HG02943 (cell line): ENCODE results near the gene KSR2.
"Not testable (repeated sequence)": the region's sequence is repeated elsewhere in the genome, so short reads cannot be mapped to it uniquely, and the experiment has no call there.

Experiments
- ATAC-seq: cut with Tn5 transposase; IDR thresholded peaks from one replicate; pipeline ENCODE4 v1.9.1; 2021; ENCODE audit warnings: mild to moderate bottlenecking, low read depth, moderate library complexity; ENCODE audit not compliant: unreplicated experiment

KSR2 gene

DNA sequence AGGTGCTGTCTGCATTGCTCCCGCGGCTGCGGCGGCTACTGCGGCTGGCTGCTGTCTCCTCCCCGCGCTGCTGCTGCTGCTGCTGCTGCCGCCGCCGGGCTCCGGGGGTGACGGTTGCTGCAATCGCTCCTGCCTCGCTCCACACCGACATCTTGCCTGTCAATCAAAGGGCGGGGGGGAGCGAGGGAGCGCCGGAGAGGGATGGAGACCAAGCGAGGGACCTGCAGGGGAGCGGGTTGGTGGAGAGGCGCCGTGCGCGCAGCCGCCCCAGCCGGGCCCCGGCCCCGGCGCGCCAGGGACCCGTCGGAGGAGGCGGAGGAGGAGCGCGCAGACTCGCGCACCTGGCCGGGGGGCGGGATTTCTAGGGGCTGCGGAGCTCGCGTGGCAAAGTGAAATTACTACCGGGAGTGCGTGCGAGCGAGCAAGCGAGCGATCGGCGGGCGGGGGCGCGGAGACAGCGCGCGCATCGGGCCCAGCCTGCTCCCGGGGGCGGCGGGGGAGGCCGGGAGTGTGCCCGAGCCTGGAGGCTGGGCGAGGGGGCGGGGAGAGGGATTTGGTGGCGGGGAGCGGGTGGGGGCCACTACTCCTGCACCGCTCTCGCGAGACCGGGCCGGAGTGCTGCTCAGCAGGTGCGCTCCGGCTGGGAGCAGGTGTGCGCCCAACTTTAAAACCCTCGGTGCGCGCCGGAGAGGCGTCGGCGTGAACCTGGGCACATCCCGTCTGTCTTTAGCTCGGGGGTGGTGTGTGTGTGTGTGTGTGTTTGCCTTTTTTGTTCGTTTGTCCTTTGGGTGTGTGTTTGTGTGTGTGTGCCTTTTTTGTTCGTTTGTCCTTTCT lies at the start of gene KSR2:
Gene KSR2, minus strand, starts transcription at position 165 of the 834 bp plus-strand sequence. CDS start 735 bp downstream, outside the sequence.
- ATAC-seq: no peak

DNA sequence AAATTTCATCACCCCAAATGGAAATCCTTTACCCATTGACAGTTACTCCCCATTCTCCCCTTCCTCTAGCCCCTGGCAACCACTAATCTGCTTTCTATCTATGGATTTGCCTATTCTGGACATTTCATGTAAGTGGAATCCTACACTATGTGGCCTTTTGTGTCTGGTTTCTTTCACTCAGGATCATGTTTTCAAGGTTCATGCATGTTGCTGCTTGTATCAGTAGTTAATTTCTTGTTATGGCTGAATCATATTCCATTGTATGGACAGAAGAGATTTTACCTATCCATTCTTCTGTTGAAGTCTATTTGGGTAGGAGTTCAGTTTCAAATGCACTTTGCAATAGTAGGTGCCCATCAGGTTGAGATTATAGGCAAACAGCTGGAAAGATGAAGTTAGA lies 49.1 kb upstream of the KSR2 start:
- ATAC-seq: no peak

DNA sequence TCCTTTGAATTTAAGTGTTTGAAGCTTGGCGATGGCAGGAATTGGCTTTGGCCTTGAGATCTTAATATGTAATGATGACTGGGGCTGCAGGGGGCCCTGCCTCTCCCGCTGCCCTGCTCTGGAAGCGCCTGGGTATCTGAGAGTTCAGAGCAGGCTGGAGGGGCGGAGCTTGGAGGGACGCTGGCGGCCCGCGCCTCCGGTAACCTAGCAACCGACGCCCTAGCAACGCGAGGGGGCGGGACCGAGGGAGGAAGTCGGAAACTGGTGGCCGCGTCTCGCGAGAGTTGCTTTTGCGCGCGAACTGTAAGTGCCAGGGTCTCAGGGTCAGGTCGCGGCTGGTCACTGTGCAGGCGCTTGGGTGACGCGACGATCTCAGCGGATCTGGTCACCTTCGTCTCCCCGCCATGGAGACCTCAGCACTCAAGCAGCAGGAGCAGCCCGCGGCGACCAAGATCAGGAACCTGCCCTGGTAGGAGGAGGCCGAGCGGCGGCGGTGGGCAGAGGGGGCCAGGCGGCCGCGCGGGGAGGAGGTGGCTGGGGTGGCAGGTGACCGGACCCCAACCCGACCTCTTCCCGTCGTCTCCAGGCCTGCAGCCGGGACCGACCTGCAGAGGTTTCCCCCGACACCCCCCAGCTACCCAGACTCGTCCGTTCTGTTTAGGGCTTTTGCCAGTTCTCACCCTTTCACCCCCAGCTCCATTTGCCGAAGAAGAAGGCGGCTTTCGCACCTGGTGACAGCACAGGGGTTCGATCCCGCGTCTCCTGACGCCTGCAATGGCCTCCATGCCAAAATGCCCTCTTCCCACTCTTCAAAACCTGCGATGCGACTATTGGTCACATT lies 47.9 kb upstream of the KSR2 start, which contains the start of gene RFC5:
Gene RFC5, plus strand, starts transcription at position 280 of the 841 bp plus-strand sequence. Its CDS starts 125 bp downstream, at position 405.
- peak; percentile 95 for ATAC-seq

DNA sequence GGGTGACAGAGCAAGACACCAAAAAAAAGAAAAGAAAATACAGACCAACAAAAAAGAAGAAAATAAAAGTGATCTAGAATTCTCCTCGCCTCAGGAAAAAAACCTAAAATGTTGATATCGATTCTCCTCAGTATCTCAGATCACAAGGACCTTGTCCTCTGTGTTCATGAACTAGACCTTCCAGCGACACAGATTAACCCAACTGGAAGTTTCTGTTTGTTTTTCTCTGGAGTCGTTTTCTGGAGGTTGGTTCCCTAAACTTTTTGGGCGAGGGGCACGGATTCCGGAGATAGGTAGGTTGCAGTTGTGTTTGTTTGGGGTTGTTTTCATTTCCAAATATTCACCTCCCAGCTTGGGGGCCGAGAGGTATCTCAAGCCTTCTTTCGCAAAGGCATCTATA lies 47.2 kb upstream of the KSR2 start:
- ATAC-seq: no peak

DNA sequence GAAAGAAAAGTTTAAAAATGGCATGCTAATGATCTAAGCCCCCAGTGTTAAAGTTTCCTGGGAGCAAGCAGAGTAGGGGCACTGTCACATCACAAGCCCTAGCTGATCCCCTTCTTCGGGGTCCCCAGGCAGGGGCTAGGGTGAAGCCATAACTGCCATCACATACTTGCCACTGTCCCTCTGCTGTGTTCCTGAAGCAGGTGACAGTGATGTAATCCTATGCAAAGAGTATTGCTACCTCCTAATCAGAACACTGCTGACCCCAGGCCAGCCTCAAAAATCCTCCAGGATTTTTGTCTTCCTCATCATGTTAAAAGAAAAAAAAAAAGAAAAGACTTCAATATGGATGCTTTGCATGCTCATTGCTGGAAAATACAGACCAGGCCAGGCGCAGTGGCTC lies 46.5 kb upstream of the KSR2 start:
- ATAC-seq: no peak

DNA sequence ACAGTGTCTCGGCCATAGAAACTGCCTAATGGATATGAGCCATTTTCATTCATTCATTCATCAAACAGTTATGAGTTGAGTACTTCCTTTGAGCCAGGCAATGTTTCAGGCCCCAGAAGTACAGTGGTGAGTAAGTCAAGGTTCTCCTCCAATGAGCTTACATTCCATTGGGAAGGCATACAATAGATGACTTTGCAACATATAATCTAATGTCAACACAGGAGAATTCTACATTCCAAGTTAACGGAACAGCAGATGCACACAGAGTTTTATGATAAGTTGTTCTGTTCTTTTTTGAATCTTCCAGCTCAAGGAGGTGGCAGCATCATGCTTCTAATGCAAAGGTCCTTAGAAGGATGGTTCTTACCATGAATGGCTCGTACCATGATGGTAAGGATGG lies 44.5 kb upstream of the KSR2 start:
- no peak for ATAC-seq

DNA sequence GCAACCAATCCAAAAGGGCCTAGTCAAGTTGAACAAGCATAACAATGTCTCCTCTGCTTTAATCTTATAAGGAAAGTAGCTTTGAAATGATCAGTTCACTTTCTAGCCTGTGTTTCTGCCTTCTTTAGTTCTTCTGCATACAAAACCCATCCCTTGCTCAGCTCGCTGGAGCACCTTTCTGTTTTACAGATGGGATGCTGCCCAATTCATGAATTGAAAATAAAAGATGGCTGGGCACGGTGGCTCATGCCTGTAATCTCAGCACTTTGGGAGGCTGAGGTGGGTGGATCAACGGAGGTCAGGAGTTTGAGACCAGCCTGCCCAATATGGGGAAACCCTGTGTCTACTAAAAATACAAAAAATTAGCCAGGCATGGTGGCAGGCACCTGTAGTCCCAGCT lies 43.2 kb upstream of the KSR2 start:
- ATAC-seq: no peak

DNA sequence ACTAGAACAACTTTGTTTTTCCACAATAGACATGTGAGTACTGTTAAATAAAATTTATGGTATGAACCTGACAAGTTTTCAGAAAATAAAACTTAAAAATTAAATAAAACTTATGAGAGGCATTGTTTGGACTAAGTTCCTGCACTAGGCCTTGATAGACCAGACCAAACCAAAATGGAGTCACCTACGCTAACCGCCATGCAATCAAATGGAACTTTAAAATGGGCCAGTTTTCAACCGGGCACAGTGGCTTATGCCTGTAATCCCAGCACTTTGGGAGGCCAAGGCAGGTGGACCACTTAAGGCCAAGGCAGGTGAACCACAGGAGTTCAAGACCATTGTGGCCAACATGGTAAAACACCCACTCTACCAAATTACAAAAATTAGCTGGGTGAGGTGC lies 42.6 kb upstream of the KSR2 start:
- no peak for ATAC-seq

DNA sequence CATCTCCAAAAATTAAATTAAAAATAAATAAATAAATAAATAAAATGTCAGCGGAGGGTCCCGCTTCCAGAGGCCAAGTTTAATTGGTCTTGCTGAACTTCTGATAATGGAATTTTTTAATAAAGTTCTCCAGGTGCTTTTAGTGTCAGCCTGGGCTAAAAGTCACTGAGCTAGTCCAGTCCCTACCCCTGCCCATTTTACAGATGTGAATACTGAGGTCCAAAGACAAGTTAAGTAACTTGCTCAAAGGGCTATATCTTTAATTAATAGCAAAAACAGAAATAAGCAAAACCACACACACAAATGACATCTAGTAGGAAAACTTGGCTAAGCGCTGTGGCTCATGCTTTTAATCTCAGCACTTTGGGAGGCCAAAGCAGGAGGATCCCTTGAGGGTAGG lies 42.1 kb upstream of the KSR2 start:
- no peak for ATAC-seq

DNA sequence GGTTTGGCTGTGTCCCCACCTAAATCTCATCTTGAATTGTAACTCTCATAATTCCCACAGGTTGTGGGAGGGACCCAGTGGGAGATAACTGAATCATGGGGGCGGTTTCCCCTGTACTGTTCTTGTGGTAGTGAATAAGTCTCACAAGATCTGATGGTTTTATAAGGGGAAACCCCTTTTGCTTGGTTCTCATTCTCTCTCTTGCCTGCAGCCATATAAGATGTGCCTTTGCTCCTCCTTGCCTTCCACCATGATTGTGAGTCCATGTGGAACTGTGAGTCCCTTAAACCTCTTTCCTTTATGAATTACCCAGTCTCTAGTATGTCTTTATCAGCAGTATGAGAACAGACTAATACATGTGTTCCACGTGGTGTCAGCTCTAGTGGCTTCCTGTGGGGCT lies 31.0 kb upstream of the KSR2 start:
- ATAC-seq: not testable (repeated sequence)

DNA sequence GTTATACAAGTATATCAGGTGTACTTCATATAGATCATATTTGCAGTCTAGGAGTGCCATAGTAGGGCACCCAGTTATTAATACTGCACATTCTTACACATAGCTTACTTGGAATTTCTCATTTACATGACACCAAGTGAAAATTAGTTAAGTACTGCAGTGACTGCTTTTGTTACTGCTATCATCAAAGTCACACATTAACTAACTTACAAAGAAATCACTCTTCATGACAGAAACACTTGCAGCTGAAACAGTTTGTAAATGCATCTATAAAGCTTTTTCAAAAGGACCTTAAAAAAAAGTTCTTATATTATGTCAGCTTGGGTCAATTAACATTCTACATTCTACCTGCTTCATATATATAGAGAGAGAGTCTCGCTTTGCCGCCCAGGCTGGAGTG lies 29.9 kb upstream of the KSR2 start:
- no peak for ATAC-seq

DNA sequence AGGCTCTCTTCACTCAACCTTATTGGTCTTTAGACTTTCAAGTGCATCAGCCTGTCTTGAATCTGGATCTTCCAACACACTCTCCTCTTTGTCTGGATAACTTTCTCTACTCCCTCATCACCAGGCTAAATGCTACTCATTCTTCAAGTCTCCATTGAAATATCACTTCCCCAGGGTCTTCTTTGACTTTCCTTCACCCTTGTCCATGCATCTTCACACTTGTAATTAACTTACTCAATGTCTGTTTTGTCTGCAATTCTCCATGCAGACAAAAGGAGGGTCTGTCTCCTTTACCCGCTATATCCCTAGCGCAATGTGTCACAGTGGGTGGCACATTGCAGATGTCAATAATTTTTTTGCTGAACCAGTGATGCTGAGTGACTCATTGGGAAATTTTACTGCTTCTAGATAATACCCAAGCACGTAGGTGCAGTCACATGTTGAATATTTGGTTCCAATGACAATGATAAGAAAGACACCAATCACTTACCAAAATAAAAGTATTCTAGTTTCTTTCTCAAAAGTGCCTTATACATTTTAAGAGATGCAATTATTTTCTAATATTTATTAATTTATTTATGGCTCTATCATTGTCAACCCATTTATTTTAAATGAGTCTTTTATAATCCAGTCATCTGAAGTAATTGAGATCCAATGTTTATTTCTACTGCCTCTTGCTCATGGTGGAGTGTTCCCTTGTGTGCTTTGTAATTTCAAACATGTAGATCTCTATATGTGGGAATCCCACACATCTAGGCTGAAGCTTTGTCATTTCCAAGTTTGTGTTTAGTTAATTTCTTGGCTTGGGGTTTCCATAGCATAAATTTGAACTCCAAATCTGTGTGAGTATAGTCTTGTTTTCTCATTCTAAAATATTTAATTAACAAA lies 26.0 kb upstream of the KSR2 start:
- ATAC-seq: no peak

DNA sequence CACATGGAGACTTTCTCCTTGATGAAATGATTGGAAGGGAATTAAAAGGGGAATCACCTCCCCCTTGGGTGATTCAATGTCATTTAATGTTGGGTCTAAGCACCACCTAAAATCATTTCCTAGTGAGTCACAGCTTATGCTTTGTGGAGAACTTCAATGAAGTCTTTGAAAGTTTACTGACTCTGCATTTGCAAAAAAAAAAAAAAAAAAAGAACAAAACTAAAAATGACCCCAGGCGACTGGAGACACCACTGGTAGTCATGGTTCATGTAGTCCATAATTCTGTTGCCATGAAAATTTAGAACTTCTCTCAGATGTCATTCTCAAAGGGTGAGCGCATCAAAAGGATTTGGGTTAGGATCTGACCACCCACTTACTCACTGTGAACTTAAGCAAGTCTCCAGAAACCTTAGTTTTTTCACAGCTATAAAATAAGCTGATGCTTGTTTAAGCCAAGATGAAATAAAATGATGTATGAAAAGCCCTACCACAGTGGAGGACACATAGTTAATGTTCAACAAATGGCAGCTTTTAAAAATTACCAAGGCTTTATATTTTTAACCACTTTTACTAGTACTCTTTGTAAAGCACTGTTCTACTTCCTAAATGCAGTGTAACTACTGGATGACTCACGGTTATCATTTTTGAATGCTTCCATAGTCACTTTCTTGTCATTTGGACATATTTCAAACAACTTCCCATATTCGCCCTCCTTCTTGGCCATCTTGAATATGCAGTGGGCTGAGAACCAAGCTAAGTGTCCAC lies 18.1 kb upstream of the KSR2 start:
- no peak for ATAC-seq

DNA sequence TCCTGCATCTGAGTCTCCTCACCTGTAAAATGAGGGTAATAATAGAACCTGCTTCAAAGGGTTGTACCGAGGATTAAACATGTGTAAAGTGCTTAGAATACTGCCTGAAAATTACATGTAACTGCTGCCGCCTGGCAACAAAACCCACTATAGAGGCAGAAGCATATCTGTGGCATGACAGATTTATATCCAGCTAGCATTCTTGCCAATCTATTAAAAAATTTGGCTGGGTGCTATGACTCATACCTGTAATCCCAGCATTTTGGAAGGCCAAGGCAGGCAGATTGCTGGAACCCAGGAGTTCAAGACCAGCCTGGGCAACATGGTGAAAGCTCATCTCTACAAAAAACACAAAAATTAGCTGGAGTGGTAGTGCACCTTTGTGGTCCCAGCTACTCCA lies 16.4 kb upstream of the KSR2 start:
- no peak for ATAC-seq

DNA sequence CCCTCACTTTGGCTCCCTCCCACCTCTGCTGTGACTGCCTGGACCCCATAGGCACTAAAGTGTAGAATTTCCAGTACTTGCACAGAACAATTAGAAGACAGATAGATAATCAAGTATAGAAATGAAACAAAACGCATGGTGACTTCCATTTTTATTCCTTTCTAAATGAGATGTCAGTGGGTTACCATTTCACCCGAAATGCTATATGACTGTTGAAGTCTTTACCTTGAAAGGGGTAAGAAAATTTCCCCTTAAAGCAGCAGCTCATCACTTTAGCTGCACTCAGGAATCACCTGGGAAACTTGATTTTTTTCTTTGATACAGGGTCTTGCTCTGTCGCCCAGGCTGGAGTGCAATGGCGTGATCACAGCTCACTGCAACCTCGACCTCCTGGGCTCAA lies 12.5 kb upstream of the KSR2 start:
- no peak for ATAC-seq

DNA sequence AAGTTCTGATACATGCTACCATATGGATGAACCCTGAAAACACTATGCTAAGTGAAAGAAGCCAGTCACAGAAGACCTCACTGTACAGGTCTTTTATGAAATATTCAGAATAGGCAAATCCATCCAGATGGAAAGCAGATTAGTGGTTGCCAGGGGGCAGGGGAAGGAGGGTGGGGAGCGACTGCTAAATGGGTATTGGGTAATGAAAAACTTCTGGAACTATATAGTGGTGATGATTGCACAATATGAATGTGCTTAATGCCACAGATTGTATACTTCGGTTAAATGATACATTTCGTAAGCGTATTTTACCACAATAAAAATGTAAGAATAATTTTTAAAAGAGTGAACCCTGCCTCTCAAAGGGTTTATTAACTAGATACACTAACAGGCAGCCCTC lies 11.8 kb upstream of the KSR2 start:
- no peak for ATAC-seq

DNA sequence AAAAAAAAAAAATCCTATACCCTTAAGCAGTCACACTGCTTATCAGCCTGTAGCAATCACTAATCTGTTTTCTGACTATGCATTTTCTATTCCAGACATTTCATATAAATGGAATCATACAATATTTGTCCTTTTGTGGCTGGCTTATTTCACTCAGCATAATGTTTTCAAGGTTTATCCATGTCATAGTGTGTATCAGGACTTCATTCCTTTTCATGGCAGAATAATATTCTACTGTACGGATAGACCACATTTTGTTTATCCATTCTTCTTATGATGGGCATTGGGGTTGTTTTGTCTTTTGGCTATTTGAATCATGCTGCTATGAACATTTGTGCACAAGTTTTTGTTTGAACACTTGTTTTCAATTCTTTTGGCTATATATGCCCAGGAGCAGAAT lies 8.6 kb upstream of the KSR2 start:
- no peak for ATAC-seq

DNA sequence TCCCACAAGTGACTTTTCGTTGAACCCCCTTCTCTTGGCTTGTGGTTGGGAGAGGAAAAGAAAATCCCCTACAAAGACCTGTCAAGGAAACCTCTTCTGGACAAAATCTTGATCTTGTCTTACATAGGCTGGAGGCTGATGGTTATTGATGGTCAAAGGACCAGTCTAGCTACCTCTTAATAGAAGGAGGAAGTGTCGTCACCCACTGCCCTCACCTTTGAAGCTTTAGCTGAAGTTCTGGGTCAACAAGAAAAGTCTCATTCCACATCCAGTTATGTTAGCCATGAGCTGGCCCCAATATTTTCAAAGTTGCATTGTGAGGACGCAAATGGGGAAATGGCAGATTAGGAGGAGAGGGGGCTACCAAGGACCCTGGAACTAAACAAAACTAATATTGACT lies 6.2 kb upstream of the KSR2 start:
- no peak for ATAC-seq

DNA sequence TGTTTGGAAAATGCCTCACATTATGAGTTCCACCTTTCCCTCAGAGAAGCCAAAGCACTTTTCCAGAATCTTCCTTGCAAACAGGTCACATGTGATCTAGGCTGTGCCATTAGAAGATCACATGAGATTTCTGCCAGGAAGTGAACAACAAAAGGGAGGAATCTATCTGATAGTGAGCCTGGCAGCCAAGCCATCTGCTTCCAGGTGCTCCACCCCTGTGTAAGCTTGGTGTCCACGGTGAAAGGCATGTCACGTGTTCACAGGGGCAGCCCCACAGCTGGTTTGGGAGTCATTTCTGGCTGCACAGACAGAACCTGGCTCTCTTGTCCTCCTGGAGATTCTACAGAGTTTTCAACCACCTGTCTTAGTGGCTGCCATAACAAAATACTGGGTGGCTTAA lies 3.5 kb upstream of the KSR2 start:
- ATAC-seq: no peak

DNA sequence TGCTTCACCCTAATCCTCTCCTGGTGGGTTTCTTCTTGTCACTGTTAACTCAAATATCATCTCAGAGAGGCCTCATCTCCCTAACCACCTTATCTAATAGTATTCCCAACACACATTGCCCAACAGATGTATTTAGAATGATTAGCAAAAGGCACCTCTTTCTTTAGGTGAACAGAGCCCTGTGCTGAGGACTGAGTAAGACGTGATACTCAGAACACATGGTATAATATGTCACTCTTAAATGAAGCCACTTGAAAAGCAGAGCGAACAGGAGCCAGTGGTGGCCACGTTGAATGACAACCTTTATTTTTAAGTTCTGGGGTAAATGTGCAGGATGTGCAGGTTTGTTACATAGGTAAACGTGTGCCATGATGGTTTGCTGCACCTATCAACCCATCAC lies 1.5 kb upstream of the KSR2 start:
- ATAC-seq: no peak
